H9 (cell line): ENCODE results near the gene PAX1. TPM values are rescaled to one million over a fixed set of nuclear protein-coding genes. Genes with fewer than 3 reads are reported as not detected.

Experiments
- DNase-seq: peaks from one replicate; pipeline ENCODE4 v3.0.0-alpha.2; 2017
- H2AFZ ChIP-seq: one replicate; pipeline ENCODE4 v1.6.1; 2013; ENCODE audit warnings: mild to moderate bottlenecking, low read length, control low read depth, moderate library complexity
- H2AK5ac ChIP-seq: 2 replicates; pipeline ENCODE4 v1.6.1; 2013; ENCODE audit warnings: low read length, control low read depth, mixed read lengths; ENCODE audit not compliant: insufficient read length
- H2BK120ac ChIP-seq: one replicate; pipeline ENCODE4 v1.6.1; 2013; ENCODE audit warnings: low read depth, mild to moderate bottlenecking, low read length, control low read depth, inconsistent platforms; ENCODE audit not compliant: poor library complexity, severe bottlenecking
- H2BK12ac ChIP-seq: 2 replicates; pipeline ENCODE4 v1.6.1; 2013; ENCODE audit warnings: low read length, control low read depth, mixed read lengths, low read depth; ENCODE audit not compliant: insufficient read length
- H2BK15ac ChIP-seq: 2 replicates; pipeline ENCODE4 v1.6.1; 2013; ENCODE audit warnings: low read depth, low read length, control low read depth
- H2BK20ac ChIP-seq: one replicate; pipeline ENCODE4 v1.6.1; 2013; ENCODE audit warnings: low read depth, mild to moderate bottlenecking, low read length, control low read depth, inconsistent platforms; ENCODE audit not compliant: poor library complexity, severe bottlenecking
- H2BK5ac ChIP-seq: 2 replicates; pipeline ENCODE4 v1.6.1; 2013; ENCODE audit warnings: low read length, control low read depth, mixed read lengths; ENCODE audit not compliant: insufficient read length
- H3K14ac ChIP-seq: 2 replicates; pipeline ENCODE4 v1.6.1; 2013; ENCODE audit warnings: low read length, control low read depth; ENCODE audit not compliant: insufficient read depth
- H3K18ac ChIP-seq: 2 replicates; pipeline ENCODE4 v1.6.1; 2013; ENCODE audit warnings: low read depth, mild to moderate bottlenecking, mixed read lengths, low read length, control low read depth; ENCODE audit not compliant: insufficient read length
- H3K23ac ChIP-seq: 2 replicates; pipeline ENCODE4 v1.6.1; 2013; ENCODE audit warnings: low read length, control low read depth, mixed read lengths, low read depth; ENCODE audit not compliant: insufficient read length
- H3K23me2 ChIP-seq: 2 replicates; pipeline ENCODE4 v1.6.1; 2013; ENCODE audit warnings: low read depth, mild to moderate bottlenecking, mixed read lengths, low read length, control low read depth; ENCODE audit not compliant: insufficient read length, poor library complexity, severe bottlenecking
- H3K27ac ChIP-seq: 2 replicates; pipeline ENCODE4 v1.5.1; 2013; ENCODE audit warnings: low read length, control low read depth, mixed read lengths, low read depth; ENCODE audit not compliant: insufficient read length
- H3K27me3 ChIP-seq: 2 replicates; pipeline ENCODE4 v1.6.1; 2013; ENCODE audit warnings: low read length, control low read depth, inconsistent platforms; ENCODE audit not compliant: insufficient read depth
- H3K4ac ChIP-seq: 2 replicates; pipeline ENCODE4 v1.6.1; 2013; ENCODE audit warnings: low read depth, mild to moderate bottlenecking, control low read depth, inconsistent platforms, low read length, moderate library complexity
- H3K4me1 ChIP-seq: 2 replicates; pipeline ENCODE4 v1.6.1; 2013; ENCODE audit warnings: low read length, control low read depth, inconsistent platforms; ENCODE audit not compliant: insufficient read depth
- H3K4me2 ChIP-seq: 2 replicates; pipeline ENCODE4 v1.6.1; 2013; ENCODE audit warnings: low read length, control low read depth, mixed read lengths; ENCODE audit not compliant: insufficient read length, insufficient read depth
- H3K56ac ChIP-seq: 2 replicates; pipeline ENCODE4 v1.6.1; 2013; ENCODE audit warnings: low read depth, mild to moderate bottlenecking, mixed read lengths, low read length, control low read depth; ENCODE audit not compliant: insufficient read length
- H3K79me1 ChIP-seq: 2 replicates; pipeline ENCODE4 v1.6.1; 2013; ENCODE audit warnings: low read depth, mild to moderate bottlenecking, moderate library complexity, low read length, control low read depth, inconsistent platforms; ENCODE audit not compliant: insufficient read depth, poor library complexity, severe bottlenecking
- H3K79me2 ChIP-seq: 2 replicates; pipeline ENCODE4 v1.6.1; 2013; ENCODE audit warnings: low read length, control low read depth, inconsistent platforms; ENCODE audit not compliant: insufficient read depth
- H3K9ac ChIP-seq: 2 replicates; pipeline ENCODE4 v1.6.1; 2013; ENCODE audit warnings: low read length, control low read depth, mixed read lengths; ENCODE audit not compliant: insufficient read length; ENCODE audit errors: extremely low read depth
- H3K9me3 ChIP-seq: one replicate; pipeline ENCODE4 v1.6.1; 2013; ENCODE audit warnings: low read depth, low read length, inconsistent platforms; ENCODE audit not compliant: control insufficient read depth
- H3T11ph ChIP-seq: one replicate; pipeline ENCODE4 v1.6.1; 2013; ENCODE audit warnings: mild to moderate bottlenecking, low read length, control low read depth, inconsistent platforms
- H4K20me1 ChIP-seq: one replicate; pipeline ENCODE4 v1.6.1; 2013; ENCODE audit not compliant: control insufficient read depth, insufficient read length, insufficient read depth
- H4K5ac ChIP-seq: 2 replicates; pipeline ENCODE4 v1.6.1; 2013; ENCODE audit warnings: low read depth, mild to moderate bottlenecking, mixed read lengths, low read length, control low read depth; ENCODE audit not compliant: insufficient read length
- H4K8ac ChIP-seq: replicated peaks from 2 replicates; pipeline ENCODE4 v1.6.1; 2013; ENCODE audit warnings: low read length, control low read depth, mixed read lengths, low read depth; ENCODE audit not compliant: insufficient read length
- H4K91ac ChIP-seq: 2 replicates; pipeline ENCODE4 v1.6.1; 2013; ENCODE audit warnings: low read depth, mild to moderate bottlenecking, moderate library complexity, mixed read lengths, low read length, control low read depth; ENCODE audit not compliant: insufficient read length
- H3K27ac Mint-ChIP-seq, 3 experiments: 2 replicates in 2 of 3; 3 replicates in 1 of 3; pipeline ENCODE4 v1.8.0; 2020 to 2021; ENCODE audit warnings: mixed read lengths in 3 of 3, mild to moderate bottlenecking in 1 of 3, moderate library complexity in 1 of 3
- H3K27me3 Mint-ChIP-seq: 2 replicates; pipeline ENCODE4 v1.8.0; 2021; ENCODE audit warnings: low read depth, mild to moderate bottlenecking, moderate library complexity, mixed read lengths
- H3K36me3 Mint-ChIP-seq, 3 experiments: 2 replicates in 2 of 3; 3 replicates in 1 of 3; pipeline ENCODE4 v1.8.0; 2020 to 2021; ENCODE audit warnings: low read depth in 3 of 3, mixed read lengths in 3 of 3; ENCODE audit not compliant: insufficient read depth in 1 of 3
- H3K4me1 Mint-ChIP-seq, 2 experiments: 2 replicates each; pipeline ENCODE4 v1.8.0; 2020; ENCODE audit warnings: mixed read lengths in 2 of 2
- H3K4me3 Mint-ChIP-seq, 2 experiments: 2 replicates in 1 of 2; 3 replicates in 1 of 2; pipeline ENCODE4 v1.8.0; 2020 to 2021; ENCODE audit warnings: mild to moderate bottlenecking in 2 of 2, mixed read lengths in 2 of 2, moderate library complexity in 1 of 2
- H3K9me3 Mint-ChIP-seq, 2 experiments: 2 replicates in 1 of 2; 3 replicates in 1 of 2; pipeline ENCODE4 v1.8.0; 2020; ENCODE audit warnings: mild to moderate bottlenecking in 2 of 2, mixed read lengths in 2 of 2, moderate library complexity in 1 of 2
- CTCF ChIP-seq: fragments of 200-600 bp; sonication (generic); conservative IDR thresholded peaks from 3 replicates; pipeline ENCODE4 v1.8.0; 2021; ENCODE audit warnings: antibody characterized with exemption, mild to moderate bottlenecking
- WGBS: extraction: QIAGEN DNeasy Blood & Tissue Kit; methylation state at CpG from one replicate; pipeline ENCODE4 v1.1.7; 2013; ENCODE audit warnings: missing lambda C conversion rate, low lambda C conversion rate, mixed read lengths; ENCODE audit not compliant: insufficient read length; ENCODE audit errors: extremely low coverage; 5-methylcytosine and 5-hydroxymethylcytosine counted together
- total RNA-seq: library from RNA; stranded (reverse); gene quantifications from 2 replicates; pipeline ENCODE4 v1.2.1, GENCODE V29; 2021

The PAX1 gene
- total RNA-seq, 1 experiment from 2014 or later: not detected

- no peaks in the 10 kb centered on the region for H3K4me1 ChIP-seq
- WGBS: no CpG with 5 or more reads among the region's 14 CpGs
- H3K9ac ChIP-seq: no peak overlapping the region
- no peak overlapping the region for H3K27ac Mint-ChIP-seq
- H3K14ac ChIP-seq: no peak overlapping the region
- H3K4me3 Mint-ChIP-seq: peak overlapping the region in 1 of 2 experiments; percentile 76; a peak in 2 of 5 replicates
- peaks cover 93% of the 10 kb centered on the region for H3K27me3 ChIP-seq
- H3K4me2 ChIP-seq: peak overlapping the region; percentile 13
- no peak overlapping the region for H3K4ac ChIP-seq
- H3K23me2 ChIP-seq: peaks cover 4% of the 10 kb centered on the region
- H2BK120ac ChIP-seq: no peak overlapping the region
- H3K56ac ChIP-seq: no peak overlapping the region
- no peak overlapping the region for H2AFZ ChIP-seq
- no peaks in the 10 kb centered on the region for H3K79me2 ChIP-seq
- no peak overlapping the region for H2BK15ac ChIP-seq
- H3T11ph ChIP-seq: no peak overlapping the region
- H3K79me1 ChIP-seq: no peaks in the 10 kb centered on the region
- no peak overlapping the region for H2BK20ac ChIP-seq
- H3K27me3 Mint-ChIP-seq: peaks cover 98% of the 10 kb centered on the region
- peaks cover 30 to 49% of the 10 kb centered on the region in 2 experiments for H3K4me1 Mint-ChIP-seq
- no peak overlapping the region for H4K5ac ChIP-seq
- H3K23ac ChIP-seq: no peak overlapping the region
- H4K8ac ChIP-seq: no peak overlapping the region
- H2BK12ac ChIP-seq: no peak overlapping the region
- no peak overlapping the region for H2AK5ac ChIP-seq
- H4K20me1 ChIP-seq: no peaks in the 10 kb centered on the region
- no peaks in the 10 kb centered on the region for H3K36me3 Mint-ChIP-seq
- H3K9me3 ChIP-seq: no peaks in the 10 kb centered on the region
- H4K91ac ChIP-seq: no peak overlapping the region
- no peak overlapping the region for H2BK5ac ChIP-seq
- no peak for TF ChIP-seq CTCF
- H3K27ac ChIP-seq: no peak overlapping the region
- no peak for DNase-seq
- peaks cover 0 to 13% of the 10 kb centered on the region in 2 experiments; a peak in 3 of 5 replicates for H3K9me3 Mint-ChIP-seq
- no peak overlapping the region for H3K18ac ChIP-seq
These were observed 3.4 kb upstream of the PAX1 start for GRCh38 chr20:21702016-21702415.
